GM12864 (cell line): ENCODE measurements around the gene TCAF1.

ENCODE experiments used
- DNase-seq: peaks from one replicate; pipeline ENCODE4 v3.0.0-alpha.2; 2011; ENCODE audit warnings: low read depth
- H3K4me3 ChIP-seq: 2 replicates; pipeline ENCODE4 v1.5.1; 2011; ENCODE audit warnings: mild to moderate bottlenecking, low read depth, low read length, control low read depth
- TF ChIP-seq, protein P1 (sequence below): IDR thresholded peaks from 2 replicates; pipeline ENCODE4 v1.5.1; 2011; ENCODE audit warnings: low read depth, mild to moderate bottlenecking, moderate library complexity, low read length, control low read depth, inconsistent platforms; ENCODE audit errors: missing control alignments

The TCAF1 gene

DNA sequence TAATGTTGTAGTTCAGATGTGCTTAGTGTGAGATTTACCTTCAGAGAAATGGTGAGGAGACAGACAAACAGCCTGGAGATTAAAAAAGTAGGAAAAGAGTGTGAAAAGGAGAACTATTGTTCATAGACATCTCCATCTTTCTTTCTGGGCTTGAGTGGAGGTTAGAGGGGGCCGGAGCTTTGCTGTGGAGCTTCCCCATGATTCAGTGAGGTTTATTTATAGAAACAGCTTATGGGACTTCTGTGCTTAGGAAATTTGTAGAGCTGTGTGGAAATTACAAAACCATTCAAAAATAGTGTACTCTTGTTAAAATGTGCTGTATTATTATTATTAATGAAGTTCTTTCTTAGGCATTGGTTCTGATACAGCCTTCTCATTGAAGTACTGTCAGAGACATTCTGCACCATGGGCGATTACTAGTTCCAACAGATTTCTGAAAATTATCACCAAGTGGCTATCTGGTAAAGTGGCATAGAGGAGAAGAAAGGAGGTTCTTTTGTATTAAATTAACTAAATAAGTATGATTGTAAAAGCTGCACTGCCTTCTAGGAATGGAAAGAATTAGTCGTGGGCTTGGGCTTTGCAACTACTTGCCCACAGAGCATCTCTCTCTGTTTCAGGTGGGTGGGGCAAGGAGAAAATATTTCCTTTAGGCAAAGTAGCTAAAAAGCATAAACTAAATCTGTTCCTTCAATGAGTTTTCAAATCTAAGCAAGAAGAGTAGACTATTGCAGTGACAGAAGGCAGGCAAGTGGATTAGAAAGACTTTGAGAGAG, 8.7 kb upstream of the TCAF1 start:
- DNase-seq, result no peak
- no peak overlapping the region for H3K4me3 ChIP-seq
- TF ChIP-seq, protein P1, sequence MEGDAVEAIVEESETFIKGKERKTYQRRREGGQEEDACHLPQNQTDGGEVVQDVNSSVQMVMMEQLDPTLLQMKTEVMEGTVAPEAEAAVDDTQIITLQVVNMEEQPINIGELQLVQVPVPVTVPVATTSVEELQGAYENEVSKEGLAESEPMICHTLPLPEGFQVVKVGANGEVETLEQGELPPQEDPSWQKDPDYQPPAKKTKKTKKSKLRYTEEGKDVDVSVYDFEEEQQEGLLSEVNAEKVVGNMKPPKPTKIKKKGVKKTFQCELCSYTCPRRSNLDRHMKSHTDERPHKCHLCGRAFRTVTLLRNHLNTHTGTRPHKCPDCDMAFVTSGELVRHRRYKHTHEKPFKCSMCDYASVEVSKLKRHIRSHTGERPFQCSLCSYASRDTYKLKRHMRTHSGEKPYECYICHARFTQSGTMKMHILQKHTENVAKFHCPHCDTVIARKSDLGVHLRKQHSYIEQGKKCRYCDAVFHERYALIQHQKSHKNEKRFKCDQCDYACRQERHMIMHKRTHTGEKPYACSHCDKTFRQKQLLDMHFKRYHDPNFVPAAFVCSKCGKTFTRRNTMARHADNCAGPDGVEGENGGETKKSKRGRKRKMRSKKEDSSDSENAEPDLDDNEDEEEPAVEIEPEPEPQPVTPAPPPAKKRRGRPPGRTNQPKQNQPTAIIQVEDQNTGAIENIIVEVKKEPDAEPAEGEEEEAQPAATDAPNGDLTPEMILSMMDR, result no peak

DNA sequence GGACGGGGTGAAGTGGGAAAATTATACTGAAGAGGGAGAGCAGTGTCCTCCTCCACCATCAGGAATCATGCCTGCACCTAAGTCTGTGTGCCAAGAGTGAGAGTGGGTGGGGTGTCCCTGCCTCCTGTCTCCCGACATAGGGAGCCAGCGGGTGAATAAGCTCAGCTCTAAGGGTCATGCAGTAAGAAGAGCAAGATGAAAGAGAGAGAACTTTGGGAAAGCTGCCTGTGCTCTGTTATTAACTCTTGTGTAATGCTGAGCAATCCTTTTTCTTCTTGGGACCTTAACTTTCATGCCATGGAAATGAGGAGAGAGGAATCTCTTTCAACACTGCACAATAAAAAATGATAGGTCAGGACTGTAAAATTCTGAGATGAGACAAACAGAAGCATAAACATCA, 7.9 kb upstream of the TCAF1 start:
- H3K4me3 ChIP-seq, result no peak overlapping the region
- no peak for DNase-seq
- TF ChIP-seq, protein P1, result no peak

DNA sequence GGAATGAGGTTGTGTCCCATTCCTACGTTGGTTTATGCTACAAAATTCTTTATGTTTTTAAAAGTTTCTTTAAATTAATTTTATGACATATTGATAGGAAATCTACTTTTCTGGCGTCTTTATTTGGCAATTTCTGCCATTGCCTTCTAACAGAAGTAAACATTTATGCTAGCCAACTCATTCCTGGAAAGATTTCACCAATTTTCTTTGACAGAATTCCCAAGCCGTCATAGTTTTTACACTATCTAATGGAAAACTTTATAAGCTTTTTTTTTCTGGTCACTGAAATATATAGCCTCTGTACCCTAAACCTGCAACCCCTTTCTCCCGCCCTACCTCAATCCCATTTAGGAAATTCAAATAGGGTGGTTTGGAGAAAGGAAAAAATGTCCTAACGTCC, 6.1 kb upstream of the TCAF1 start:
- H3K4me3 ChIP-seq, result no peak overlapping the region
- TF ChIP-seq, protein P1, result no peak
- no peak for DNase-seq

DNA sequence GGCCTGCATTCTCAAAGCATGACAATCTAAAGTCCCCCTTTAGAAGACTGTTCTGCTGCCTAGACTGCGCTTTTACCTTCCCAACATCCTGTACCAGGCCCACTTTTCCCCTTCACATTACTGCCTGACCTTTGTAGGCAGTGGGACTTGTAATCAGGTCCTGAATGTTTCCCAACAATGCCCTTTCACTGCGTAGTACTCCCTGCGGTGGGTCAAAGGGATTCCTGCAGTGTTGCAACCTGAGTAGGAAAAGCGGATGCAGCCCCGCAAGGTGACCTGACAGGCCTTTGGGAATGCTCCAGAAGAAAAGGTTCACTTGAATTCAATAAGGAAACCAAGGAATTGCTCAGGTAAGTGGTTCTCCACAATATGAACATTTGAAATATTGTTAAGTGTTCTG, 4.9 kb upstream of the TCAF1 start:
- H3K4me3 ChIP-seq, result no peak overlapping the region
- TF ChIP-seq, protein P1, result no peak
- DNase-seq, result no peak

DNA sequence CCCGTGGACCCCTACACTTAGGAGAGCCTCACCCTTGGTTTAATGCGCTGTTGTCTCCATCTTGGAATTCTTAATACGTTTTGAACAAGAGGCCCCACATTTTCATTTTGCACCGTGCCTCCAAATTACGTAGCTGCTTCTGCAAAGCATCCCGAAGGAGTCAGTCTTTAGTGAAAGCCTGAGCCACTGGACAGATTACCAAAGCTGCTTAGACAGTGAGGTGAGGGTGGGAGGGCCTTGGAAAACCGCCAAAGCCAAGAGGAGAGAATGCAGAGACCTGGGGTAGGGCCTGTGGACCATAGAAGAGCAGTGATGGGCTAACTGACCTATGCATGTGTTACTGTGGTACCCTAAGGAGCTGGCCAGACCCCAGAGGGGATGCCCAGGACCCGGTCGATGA, 4.2 kb upstream of the TCAF1 start:
- TF ChIP-seq, protein P1, result no peak
- no peak overlapping the region for H3K4me3 ChIP-seq
- no peak for DNase-seq

DNA sequence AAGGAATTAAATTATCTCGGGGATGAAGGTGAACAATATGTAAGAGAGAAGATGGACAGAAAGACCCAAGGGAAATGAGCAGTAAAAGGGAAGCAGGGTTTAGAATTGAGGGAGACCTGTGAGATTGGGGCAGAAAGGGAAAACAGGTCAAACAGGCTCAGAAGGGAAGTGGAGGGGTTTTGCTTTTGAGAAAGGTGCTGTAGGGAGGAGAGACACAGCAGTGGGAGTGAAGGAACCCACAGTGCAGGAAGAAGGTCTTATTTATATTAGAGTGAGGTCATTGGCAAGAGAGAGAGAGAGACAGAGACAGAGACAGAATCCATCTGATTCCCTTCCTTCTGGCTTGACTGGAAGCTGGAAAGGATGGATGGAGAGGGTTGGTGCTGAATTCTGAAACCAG, 3.5 kb upstream of the TCAF1 start:
- no peak for DNase-seq
- no peak overlapping the region for H3K4me3 ChIP-seq
- TF ChIP-seq, protein P1, result no peak

DNA sequence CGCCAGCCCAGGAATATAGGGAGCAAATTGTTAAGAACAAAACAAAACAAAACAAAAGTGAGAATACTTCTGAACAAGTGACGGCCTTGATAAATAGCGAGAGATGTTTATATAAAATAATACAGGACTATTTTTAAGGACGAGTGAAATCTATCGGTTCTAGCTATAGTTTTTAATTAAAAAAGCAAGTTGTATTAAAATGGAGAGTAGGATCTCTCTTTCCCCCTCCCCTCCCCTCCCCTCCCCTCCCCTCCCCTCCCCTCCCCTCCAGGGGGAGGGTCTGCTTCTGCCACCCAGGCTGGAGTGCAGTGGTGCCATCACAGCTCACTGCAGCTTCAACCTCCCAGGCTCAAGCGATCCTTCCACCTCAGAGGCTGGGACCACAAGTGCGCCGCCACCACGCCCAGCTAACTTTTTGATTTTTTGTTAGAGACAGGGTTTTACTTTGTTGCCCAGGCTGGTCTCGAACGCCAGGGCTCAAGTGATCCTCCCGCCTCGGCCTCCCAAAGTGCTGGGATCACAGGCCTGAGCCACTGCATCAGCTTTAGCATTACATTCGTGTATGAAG, 440 bp upstream of the TCAF1 start:
- DNase-seq, result no peak

More for the DNA sequence above, 440 bp upstream of the TCAF1 start:
- TF ChIP-seq, protein P1, result no peak
- H3K4me3 ChIP-seq, result peak overlapping the region; percentile 75; the same call in 1 of the 2 replicates
